ENCODE results near the gene UBR4.

UBR4 gene

GRCh38 chr1:19139711-19140110 lies 70.4 kb downstream of the UBR4 start:
- peaks cover 87% of the 10 kb centered on the region for H3K36me3 ChIP-seq (replicated peaks)
- no peak overlapping the region for H3K27ac ChIP-seq
- no peaks in the 10 kb centered on the region for H3K27me3 ChIP-seq (replicated peaks)
- TF ChIP-seq CTCF (IDR thresholded peaks at IDR 0.05; ENCODE audit: low read depth, low read length, missing control alignments): no peak
- in situ Hi-C loops (cut with HindIII; ENCODE audit: low pct_ligation_motif_present, low sequenced_read_pairs): no loop called here
- no peak for DNase-seq
- H3K4me3 ChIP-seq (ENCODE audit: low read depth, low read length): no peak overlapping the region

GRCh38 chr1:19138958-19139581 lies 71.0 kb downstream of the UBR4 start:
- no peaks in the 10 kb centered on the region for H3K27me3 ChIP-seq (replicated peaks)
- peaks cover 86% of the 10 kb centered on the region for H3K36me3 ChIP-seq (replicated peaks)
- no peak for TF ChIP-seq CTCF (IDR thresholded peaks at IDR 0.05; ENCODE audit: low read depth, low read length, missing control alignments)
- DNase-seq: no peak
- in situ Hi-C loops (cut with HindIII; ENCODE audit: low pct_ligation_motif_present, low sequenced_read_pairs): no loop called here
- H3K27ac ChIP-seq: no peak overlapping the region
- H3K4me3 ChIP-seq (ENCODE audit: low read depth, low read length): no peak overlapping the region

DNA sequence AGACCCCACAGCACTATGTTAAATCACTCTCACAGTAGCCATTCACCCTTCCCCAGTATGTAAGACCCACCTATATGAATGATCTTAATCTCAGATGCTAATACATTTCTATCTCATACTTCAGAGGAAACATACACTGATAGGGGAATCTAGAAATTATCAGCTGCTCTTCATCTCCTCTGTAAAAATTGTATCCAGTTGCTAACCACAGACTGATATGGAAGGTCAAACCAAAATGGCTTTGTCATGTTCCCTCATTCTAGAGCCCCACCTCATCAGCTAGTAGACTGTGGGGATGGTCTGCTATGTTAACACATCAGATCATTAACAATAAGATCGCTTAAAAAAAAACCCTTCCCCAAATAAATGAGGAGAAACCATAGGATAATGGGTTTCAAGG lies 71.7 kb downstream of the UBR4 start:
- H3K27ac ChIP-seq: no peak overlapping the region
- H3K27me3 ChIP-seq (replicated peaks): no peaks in the 10 kb centered on the region
- peaks cover 84% of the 10 kb centered on the region for H3K36me3 ChIP-seq (replicated peaks)
- H3K4me3 ChIP-seq (ENCODE audit: low read depth, low read length): no peak overlapping the region
- DNase-seq: no peak
- no peak for TF ChIP-seq CTCF (IDR thresholded peaks at IDR 0.05; ENCODE audit: low read depth, low read length, missing control alignments)
- in situ Hi-C loops (cut with HindIII; ENCODE audit: low pct_ligation_motif_present, low sequenced_read_pairs): no loop called here

DNA sequence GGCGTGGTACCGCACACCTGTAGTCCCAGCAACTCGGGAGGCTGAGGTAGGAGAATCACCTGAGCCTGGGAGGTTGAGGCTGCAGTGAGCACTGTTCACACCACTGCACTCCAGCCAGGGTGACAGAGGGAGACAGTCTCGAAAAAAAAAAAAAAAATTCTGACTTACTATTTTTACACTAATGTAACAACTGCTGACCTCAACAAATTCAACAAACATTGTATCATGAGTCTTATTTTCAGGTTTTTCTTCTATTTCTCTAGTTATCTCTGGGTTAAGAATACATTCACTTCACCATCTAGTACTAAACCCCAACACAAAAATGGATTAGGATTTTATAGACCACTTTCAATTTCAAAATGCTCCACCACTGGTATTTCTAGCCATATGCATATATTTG lies 72.9 kb downstream of the UBR4 start:
- Histone ChIP-seq H3K36me3 (replicated peaks) (peaks cover 83% of the 10 kb centered on the region), H3K27ac (no peak overlapping the region), H3K27me3 (replicated peaks) (no peaks in the 10 kb centered on the region), H3K4me3 (ENCODE audit: low read depth, low read length) (no peak overlapping the region)
- in situ Hi-C loops (cut with HindIII; ENCODE audit: low pct_ligation_motif_present, low sequenced_read_pairs): no loop called here
- no peak for DNase-seq
- no peak for TF ChIP-seq CTCF (IDR thresholded peaks at IDR 0.05; ENCODE audit: low read depth, low read length, missing control alignments)

- no peak overlapping the region for H3K4me3 ChIP-seq (ENCODE audit: low read depth, low read length)
- no peak for DNase-seq
- no peak overlapping the region for H3K27ac ChIP-seq
- no peaks in the 10 kb centered on the region for H3K27me3 ChIP-seq (replicated peaks)
- H3K36me3 ChIP-seq (replicated peaks): peaks cover 79% of the 10 kb centered on the region
- no peak for TF ChIP-seq CTCF (IDR thresholded peaks at IDR 0.05; ENCODE audit: low read depth, low read length, missing control alignments)
- in situ Hi-C loops (cut with HindIII; ENCODE audit: low pct_ligation_motif_present, low sequenced_read_pairs): no loop called here
Observed at GRCh38 chr1:19133360-19133759, 76.7 kb downstream of the UBR4 start.

DNA sequence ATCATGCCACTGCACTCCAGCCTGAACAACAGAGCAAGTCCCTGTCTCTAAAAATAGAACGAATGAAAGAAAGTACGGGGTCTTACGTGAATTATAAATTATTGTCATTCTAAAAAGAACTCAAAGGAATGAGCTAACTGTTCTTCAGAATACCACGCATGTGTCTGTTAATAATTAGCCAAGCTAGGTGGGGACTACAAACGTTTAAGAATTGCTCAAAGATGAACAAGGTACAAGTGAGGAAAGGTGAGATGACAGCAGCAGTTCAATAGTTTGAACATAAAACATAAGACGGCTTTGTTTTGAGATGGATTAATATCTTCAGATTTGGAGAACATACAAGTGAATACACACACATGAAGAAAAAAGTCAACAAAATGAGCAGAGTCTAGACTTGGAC lies 79.6 kb downstream of the UBR4 start:
- Histone ChIP-seq H3K4me3 (ENCODE audit: low read depth, low read length) (no peak overlapping the region), H3K27me3 (replicated peaks) (no peaks in the 10 kb centered on the region), H3K27ac (no peak overlapping the region), H3K36me3 (replicated peaks) (peaks cover 81% of the 10 kb centered on the region)
- in situ Hi-C loops (cut with HindIII; ENCODE audit: low pct_ligation_motif_present, low sequenced_read_pairs): no loop called here
- TF ChIP-seq CTCF (IDR thresholded peaks at IDR 0.05; ENCODE audit: low read depth, low read length, missing control alignments): no peak
- no peak for DNase-seq

All from brain microvascular endothelial cell (primary cell).